GM10266 (cell line): ENCODE measurements around the gene RAE1.
A peak's percentile ranks its signal among the peaks of the same experiment; 100 is the strongest.

Source experiments
- DNase-seq: peaks from one replicate; pipeline ENCODE4 v3.0.0; 2012; ENCODE audit errors: extremely low spot score
- TF ChIP-seq, protein P1 (sequence below): IDR thresholded peaks from 2 replicates; pipeline ENCODE4 v1.5.1; 2012; ENCODE audit warnings: mild to moderate bottlenecking, low read depth; ENCODE audit not compliant: control insufficient read depth, insufficient read depth; ENCODE audit errors: missing control alignments

RAE1 gene

DNA sequence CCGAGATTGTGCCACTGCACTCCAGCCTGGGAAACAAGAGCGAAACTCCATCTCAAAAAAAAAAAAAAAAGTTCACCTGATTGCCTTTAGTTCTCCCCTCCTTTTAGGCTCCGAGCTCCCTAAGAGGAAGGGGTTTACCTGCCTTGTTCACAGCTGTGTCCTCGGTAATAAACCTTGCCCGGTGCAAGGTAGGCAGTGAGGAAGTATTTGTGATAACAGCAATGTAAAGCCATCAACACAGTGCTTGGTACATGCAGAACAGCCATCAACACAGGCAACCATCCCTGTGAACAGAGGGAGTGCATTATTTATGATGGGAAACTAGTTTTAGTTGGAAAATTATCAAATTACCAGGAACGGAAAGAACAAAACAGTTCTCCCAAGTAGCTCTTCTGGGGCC is 23.2 kb upstream of the RAE1 start:
- DNase-seq = no peak
- TF ChIP-seq, protein P1, sequence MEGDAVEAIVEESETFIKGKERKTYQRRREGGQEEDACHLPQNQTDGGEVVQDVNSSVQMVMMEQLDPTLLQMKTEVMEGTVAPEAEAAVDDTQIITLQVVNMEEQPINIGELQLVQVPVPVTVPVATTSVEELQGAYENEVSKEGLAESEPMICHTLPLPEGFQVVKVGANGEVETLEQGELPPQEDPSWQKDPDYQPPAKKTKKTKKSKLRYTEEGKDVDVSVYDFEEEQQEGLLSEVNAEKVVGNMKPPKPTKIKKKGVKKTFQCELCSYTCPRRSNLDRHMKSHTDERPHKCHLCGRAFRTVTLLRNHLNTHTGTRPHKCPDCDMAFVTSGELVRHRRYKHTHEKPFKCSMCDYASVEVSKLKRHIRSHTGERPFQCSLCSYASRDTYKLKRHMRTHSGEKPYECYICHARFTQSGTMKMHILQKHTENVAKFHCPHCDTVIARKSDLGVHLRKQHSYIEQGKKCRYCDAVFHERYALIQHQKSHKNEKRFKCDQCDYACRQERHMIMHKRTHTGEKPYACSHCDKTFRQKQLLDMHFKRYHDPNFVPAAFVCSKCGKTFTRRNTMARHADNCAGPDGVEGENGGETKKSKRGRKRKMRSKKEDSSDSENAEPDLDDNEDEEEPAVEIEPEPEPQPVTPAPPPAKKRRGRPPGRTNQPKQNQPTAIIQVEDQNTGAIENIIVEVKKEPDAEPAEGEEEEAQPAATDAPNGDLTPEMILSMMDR = no peak

DNA sequence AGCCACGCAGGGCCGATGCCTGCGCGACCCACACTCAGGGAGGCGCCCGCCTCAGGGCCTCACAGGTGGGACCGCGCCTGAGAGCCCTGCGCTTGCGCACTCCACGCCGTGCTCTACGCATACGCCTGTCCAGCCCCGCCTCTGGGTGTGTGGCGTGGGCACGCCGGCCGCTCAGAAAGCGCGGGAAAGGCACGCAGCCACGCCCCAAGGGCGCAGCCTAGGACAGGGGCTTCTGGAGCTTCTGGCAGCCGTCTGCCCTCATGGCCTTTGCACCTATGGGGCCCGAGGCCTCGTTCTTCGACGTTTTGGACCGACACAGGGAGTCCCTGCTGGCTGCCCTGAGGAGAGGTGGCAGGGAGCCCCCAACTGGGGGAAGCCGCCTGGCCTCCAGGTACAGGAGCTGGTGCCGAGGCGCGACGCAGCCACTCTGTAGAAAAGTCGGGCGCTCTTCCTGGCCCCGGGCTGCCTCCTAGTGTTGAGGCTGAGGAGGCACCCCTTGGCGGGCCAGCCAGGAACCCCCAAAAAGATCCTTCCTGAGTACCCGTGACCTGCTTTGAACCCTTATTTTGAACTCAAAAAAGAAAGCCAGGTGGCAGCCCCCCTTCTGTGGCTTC is 21.3 kb upstream of the RAE1 start, which contains the start of gene SPO11:
TSS of gene SPO11 (plus strand) at position 196 of the 614 bp plus-strand sequence. CDS start at position 261, 65 bp downstream.
- no peak for DNase-seq

GRCh38 chr20:57330998-57331397 is 20.1 kb upstream of the RAE1 start:
- no peak for DNase-seq
- TF ChIP-seq, protein P1 = no peak

More for the DNA sequence above, 21.3 kb upstream of the RAE1 start, which contains the start of gene SPO11:
- TF ChIP-seq, protein P1 = no peak

- TF ChIP-seq, protein P1 = peak; percentile 15
- no peak for DNase-seq
Observed at GRCh38 chr20:57332105-57333089, 18.7 kb upstream of the RAE1 start.

DNA sequence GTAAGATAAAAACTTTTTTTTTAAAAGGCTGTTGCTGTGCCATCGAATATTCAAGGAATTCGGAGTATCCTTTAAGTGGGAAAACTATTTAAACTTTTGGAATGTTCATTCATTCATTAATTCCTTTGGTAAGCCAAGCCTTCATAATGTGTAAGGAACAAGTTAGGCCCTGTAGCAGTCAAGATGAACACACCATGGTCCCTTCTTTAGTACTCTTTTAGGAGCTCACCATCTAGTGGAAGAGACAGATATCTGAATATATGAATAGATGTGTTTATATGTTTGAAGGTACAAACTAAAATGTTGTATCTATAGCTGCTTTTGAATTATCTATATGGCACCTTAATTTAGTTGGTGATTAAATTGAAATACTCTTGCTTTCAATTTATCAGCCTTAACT is 15.7 kb upstream of the RAE1 start:
- no peak for DNase-seq
- TF ChIP-seq, protein P1 = no peak

DNA sequence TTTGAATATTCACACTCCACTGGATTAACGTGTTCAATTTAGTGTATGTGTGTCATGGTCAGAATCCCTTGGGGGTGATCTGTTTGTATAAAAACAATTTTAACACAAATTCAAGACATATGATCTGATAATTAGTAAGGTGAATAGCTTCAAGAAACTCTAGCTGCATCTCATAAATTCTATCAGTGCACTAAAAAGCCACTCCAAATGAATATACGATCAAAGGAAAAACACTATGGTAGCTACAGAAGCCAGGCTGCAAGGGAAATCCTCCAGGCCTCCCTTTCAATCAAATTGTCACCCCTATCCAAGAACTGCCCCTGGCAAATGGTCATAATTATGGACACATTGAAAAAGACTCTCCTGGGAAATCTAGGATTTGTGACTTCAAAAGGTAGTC is 9.4 kb upstream of the RAE1 start:
- TF ChIP-seq, protein P1 = no peak
- no peak for DNase-seq
